ENCODE data around the gene MISP3. TPM values are rescaled to one million over a fixed set of nuclear protein-coding genes. Genes with fewer than 3 reads are reported as not detected.

Gene MISP3
- total and polyA plus RNA-seq, 9 of the 15 experiments (the other 6 are each of a cell fraction or from before 2014, with no cell fraction given), result 0.25 to 5.6 (median 1.6) TPM

- TF ChIP-seq CREBBP (IDR thresholded peaks at IDR 0.05; ENCODE audit: low read depth, low read length), result no peak
- TF ChIP-seq ARID3B (CRISPR knock-in tag; IDR thresholded peaks at IDR 0.05; ENCODE audit: borderline replicate concordance), result no peak
- TF ChIP-seq ZBTB12 (CRISPR knock-in tag; IDR thresholded peaks at IDR 0.05), result 0 out of 2 replicates have a peak, but pooled peaks have one; percentile 24
- TF ChIP-seq MITF (IDR thresholded peaks at IDR 0.05), result no peak
- peak; percentile 98 for TF ChIP-seq NRF1 (conservative IDR thresholded peaks at IDR 0.05 in 1 of 2, IDR thresholded peaks at IDR 0.05 in 1 of 2)
- no peak for TF ChIP-seq THRA (IDR thresholded peaks at IDR 0.05)
- TF ChIP-seq HBP1 (CRISPR knock-in tag; IDR thresholded peaks at IDR 0.05), result no peak
- no peak for TF ChIP-seq HNRNPK (IDR thresholded peaks at IDR 0.05; ENCODE audit: low read depth, low read length, poor library complexity, severe bottlenecking)
- TF ChIP-seq ARID3A (IDR thresholded peaks at IDR 0.05; ENCODE audit: borderline replicate concordance, low read depth, low read length), result no peak
- TF ChIP-seq NEUROD1 (IDR thresholded peaks at IDR 0.05; ENCODE audit: borderline replicate concordance, low read depth, low read length, partially characterized antibody), result no peak
- TF ChIP-seq ZNF133 (CRISPR knock-in tag; IDR thresholded peaks at IDR 0.05), result no peak
- peak; percentile 69 for TF ChIP-seq E2F1 (CRISPR knock-in tag; IDR thresholded peaks at IDR 0.05)
- no peak for TF ChIP-seq E2F3 (CRISPR knock-in tag; IDR thresholded peaks at IDR 0.05)
Measured at GRCh38 chr19:14080887-14081796, 8.6 kb downstream of the MISP3 start (continued).
